Measurements from ENCODE around the gene NTM.

The NTM gene

DNA sequence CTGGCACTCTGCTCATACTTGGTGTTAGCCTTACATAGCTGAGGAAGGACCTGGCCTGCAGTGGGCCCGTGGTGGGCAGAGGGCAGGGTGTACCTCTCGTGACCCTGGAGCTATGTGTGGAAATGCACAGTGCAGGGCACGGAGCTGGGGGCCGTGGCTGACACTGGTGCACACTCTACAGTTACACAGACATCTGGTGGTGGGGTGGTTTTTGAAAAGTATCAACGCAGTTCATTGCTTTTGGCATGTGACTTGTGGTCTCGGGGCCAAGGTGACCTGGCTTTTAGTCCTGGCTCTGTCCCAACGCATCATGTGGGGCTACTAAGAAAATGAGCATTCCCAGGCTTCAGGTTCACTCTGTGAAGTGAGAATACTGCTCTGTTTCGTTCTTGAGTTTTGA is 553.6 kb downstream of the NTM start:
- no peak overlapping the region for H3K4me3 ChIP-seq (ENCODE audit: low read length)
- no peak for DNase-seq (ENCODE audit: low read depth)
- TF ChIP-seq, protein P1, sequence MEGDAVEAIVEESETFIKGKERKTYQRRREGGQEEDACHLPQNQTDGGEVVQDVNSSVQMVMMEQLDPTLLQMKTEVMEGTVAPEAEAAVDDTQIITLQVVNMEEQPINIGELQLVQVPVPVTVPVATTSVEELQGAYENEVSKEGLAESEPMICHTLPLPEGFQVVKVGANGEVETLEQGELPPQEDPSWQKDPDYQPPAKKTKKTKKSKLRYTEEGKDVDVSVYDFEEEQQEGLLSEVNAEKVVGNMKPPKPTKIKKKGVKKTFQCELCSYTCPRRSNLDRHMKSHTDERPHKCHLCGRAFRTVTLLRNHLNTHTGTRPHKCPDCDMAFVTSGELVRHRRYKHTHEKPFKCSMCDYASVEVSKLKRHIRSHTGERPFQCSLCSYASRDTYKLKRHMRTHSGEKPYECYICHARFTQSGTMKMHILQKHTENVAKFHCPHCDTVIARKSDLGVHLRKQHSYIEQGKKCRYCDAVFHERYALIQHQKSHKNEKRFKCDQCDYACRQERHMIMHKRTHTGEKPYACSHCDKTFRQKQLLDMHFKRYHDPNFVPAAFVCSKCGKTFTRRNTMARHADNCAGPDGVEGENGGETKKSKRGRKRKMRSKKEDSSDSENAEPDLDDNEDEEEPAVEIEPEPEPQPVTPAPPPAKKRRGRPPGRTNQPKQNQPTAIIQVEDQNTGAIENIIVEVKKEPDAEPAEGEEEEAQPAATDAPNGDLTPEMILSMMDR (conservative IDR thresholded peaks at IDR 0.05; ENCODE audit: low read depth, low read length), result no peak

DNA sequence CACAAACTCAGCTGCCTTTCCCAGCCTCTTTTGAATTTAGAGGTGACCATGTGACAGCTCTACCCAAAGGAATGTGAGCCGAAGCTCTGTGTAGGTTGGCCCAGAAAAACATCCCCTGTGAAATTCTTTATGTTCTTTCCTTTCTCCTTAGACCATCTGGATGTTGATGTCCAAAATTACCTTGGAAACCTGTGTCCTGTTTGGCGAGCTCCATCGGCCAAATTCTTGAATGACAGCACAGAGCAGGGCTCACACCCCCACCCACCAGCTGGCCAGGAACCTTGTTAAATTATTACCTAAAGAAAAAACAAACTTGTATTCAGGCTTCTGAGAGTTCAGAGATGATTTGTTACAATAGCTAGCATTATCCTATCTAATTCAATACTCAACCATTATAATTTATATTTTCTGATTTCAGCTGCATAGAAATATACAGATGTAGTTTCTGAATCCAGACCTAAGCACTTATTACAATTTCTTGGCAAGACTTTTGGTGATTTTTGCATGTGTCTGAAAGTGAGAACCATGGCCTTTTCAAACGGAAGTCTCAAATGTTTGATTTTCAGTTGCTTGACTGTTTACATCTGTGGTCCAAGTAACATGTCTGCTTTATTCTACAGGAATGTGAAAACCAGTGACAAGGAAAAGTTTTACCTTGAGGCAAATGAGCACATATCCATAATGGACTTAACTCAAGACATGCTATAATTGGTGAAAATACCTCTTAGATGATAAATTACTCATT is 554.2 kb downstream of the NTM start:
- peak; percentile 49 for DNase-seq (ENCODE audit: low read depth)
- no peak overlapping the region for H3K4me3 ChIP-seq (ENCODE audit: low read length)
- TF ChIP-seq, protein P1 (conservative IDR thresholded peaks at IDR 0.05; ENCODE audit: low read depth, low read length), result no peak

DNA sequence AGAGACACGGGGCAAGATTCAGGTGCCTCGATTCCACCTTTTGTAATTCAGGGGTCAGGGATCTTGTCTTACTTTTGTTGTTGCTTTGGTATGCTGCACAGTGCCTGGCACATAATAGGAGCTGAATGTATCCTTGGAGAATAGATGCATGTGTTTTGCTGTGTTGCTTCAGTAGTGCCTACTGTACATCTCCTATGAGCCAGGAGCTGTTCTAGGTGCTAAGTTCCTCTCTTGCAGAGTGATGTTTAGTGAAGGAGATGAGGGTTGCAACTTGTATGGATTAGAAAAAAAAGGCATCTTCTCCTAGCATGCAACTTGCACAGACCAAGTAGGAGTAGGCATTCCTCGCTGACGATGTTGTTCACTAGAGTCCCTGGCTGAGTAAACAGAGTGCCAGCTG is 555.4 kb downstream of the NTM start:
- DNase-seq (ENCODE audit: low read depth), result no peak
- H3K4me3 ChIP-seq (ENCODE audit: low read length), result no peak overlapping the region
- TF ChIP-seq, protein P1 (conservative IDR thresholded peaks at IDR 0.05; ENCODE audit: low read depth, low read length), result no peak

DNA sequence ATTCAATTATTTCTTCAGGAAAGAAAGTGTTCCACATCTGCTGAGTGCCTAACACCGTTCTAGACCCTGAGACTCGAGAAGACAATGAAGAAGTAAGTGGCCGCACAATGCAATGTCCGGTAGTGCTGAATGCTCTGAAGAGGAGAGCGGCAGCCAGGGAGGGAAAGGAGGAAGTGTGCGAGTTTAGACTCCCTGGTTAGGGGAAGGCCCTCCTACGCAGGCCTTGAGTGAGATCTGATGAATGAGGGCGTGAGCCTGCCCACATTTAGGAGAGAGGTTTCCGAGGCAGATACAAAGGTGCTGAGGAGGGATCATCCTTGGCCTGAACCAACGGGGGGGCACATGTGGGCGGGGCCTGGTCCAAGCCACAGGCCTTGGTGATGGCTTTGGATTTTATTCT is 558.6 kb downstream of the NTM start:
- no peak overlapping the region for H3K4me3 ChIP-seq (ENCODE audit: low read length)
- DNase-seq (ENCODE audit: low read depth), result no peak
- TF ChIP-seq, protein P1 (conservative IDR thresholded peaks at IDR 0.05; ENCODE audit: low read depth, low read length), result no peak

DNA sequence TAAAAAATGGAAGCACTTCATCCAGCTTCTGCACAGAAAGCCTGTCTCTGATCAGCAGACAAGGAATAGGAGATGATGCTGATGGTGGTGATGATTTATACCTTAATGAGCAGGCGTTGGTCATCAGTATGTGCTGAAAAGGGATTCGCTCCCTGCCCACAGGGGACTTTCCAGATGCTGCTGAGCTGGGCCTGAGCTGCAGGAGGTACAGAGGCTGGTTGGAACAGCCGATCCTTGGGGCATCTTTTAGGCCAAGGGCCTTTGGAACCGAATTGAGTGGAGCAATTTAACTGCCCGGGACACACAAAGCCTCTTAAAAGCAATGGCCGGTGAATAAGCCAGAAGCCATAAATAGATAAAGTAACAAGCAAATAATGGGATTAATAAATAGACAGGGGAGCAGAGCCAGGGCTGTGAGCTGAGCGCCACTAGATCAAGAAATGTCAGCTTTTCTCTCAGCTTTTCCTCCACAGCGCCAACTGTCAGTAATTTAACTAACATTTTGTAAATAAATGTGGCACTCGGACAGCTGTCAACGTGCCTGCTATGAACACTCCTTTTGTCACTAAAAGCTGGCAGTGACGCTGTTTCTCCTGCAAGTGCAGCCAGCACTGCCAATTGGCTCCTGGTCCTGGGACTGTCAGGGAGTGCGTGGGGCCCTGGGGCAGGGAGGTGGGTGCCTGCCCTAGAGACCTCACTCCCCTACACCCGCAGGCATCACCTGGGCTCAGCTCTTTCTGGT is 562.3 kb downstream of the NTM start:
- DNase-seq (ENCODE audit: low read depth), result no peak
- TF ChIP-seq, protein P1 (conservative IDR thresholded peaks at IDR 0.05; ENCODE audit: low read depth, low read length), result no peak

DNA sequence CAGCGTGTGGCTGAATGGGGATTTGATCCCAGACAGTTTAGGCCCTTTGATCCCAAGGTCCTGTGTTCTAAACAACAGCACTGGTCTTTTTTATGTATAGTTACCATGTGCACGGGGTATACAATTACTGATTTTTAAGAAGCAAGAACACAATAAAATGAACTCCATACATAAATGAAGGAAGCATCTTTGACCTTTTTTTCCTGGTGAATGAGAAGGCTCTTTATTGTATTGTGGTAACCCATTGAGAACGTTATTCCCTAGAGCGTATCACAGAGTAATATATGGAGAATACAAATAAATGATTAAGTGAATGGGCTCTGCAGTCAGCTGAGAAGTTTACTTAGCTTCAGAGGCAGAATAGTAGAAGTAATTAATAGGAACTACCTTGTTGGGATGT is 563.6 kb downstream of the NTM start:
- TF ChIP-seq, protein P1 (conservative IDR thresholded peaks at IDR 0.05; ENCODE audit: low read depth, low read length), result no peak
- DNase-seq (ENCODE audit: low read depth), result no peak
- H3K4me3 ChIP-seq (ENCODE audit: low read length), result no peak overlapping the region

More for the DNA sequence above, 562.3 kb downstream of the NTM start:
- H3K4me3 ChIP-seq (ENCODE audit: low read length), result no peak overlapping the region

DNA sequence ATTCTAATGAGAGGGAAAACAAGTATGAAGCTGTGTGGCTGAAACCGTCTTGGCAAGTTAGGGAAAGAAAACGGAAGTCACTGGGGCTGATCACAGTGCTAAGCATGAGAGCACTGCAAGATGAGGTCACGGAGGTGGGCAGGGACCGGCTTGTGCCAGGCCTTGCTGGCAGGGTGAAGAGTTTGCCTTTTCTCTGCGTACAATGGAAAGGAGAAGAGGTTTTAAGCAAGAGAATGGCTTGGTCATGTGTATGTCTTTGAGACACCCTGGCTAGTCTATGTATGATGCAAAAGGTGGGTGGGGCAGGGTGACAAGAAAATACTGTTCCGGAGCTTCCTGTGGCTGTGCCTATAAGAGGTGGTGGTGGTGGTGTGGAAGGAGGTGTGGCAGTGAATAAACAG is 567.9 kb downstream of the NTM start:
- TF ChIP-seq, protein P1 (conservative IDR thresholded peaks at IDR 0.05; ENCODE audit: low read depth, low read length), result no peak
- H3K4me3 ChIP-seq (ENCODE audit: low read length), result no peak overlapping the region
- DNase-seq (ENCODE audit: low read depth), result no peak
